Fibroblast of lung (primary cell): ENCODE data around the gene RALGPS2. TPM values are rescaled to one million over a fixed set of nuclear protein-coding genes. Genes with fewer than 3 reads are reported as not detected.

Experiments
- DNase-seq, 2 donors: peaks; one replicate each; pipeline versions ENCODE4 v3.0.0 to v3.0.0-alpha.2; 2010; ENCODE audit warnings: low read depth in 2 of 2
- H2AFZ ChIP-seq: 2 replicates; pipeline ENCODE4 v1.5.1; 2012; ENCODE audit warnings: low read length, control low read depth, inconsistent platforms
- H3K27ac ChIP-seq: 2 replicates; pipeline ENCODE4 v1.5.1; 2011; ENCODE audit warnings: low read length, control low read depth; ENCODE audit not compliant: insufficient read depth
- H3K27me3 ChIP-seq: 2 replicates; pipeline ENCODE4 v1.5.1; 2011; ENCODE audit warnings: mild to moderate bottlenecking, low read length; ENCODE audit not compliant: control insufficient read depth, insufficient read depth
- H3K36me3 ChIP-seq: 2 replicates; pipeline ENCODE4 v1.5.1; 2011; ENCODE audit warnings: low read length; ENCODE audit not compliant: control insufficient read depth, insufficient read depth
- H3K4me1 ChIP-seq: 2 replicates; pipeline ENCODE4 v1.5.1; 2011; ENCODE audit warnings: low read length; ENCODE audit not compliant: control insufficient read depth, insufficient read depth; ENCODE audit errors: extremely low read depth
- H3K4me2 ChIP-seq: 2 replicates; pipeline ENCODE4 v1.5.1; 2011; ENCODE audit warnings: low read length, control low read depth; ENCODE audit not compliant: insufficient read depth; ENCODE audit errors: extremely low read depth
- H3K4me3 ChIP-seq, 4 experiments: fragments of 200-600 bp in 1 of 4; sonication (generic) in 1 of 4; replicated peaks in 1 of 4; 2 replicates each; pipeline ENCODE4 v1.5.1; 2011 to 2016; ENCODE audit warnings: low read length in 4 of 4, low read depth in 3 of 4, mild to moderate bottlenecking in 3 of 4, control low read depth in 2 of 4, inconsistent platforms in 1 of 4, mixed read lengths in 1 of 4; ENCODE audit not compliant: insufficient read depth in 1 of 4; ENCODE audit errors: control extremely low read depth in 1 of 4
- H3K79me2 ChIP-seq: 2 replicates; pipeline ENCODE4 v1.5.1; 2012; ENCODE audit warnings: mild to moderate bottlenecking, low read length, inconsistent platforms; ENCODE audit not compliant: control insufficient read depth, insufficient read depth
- H3K9ac ChIP-seq: 2 replicates; pipeline ENCODE4 v1.5.1; 2011; ENCODE audit warnings: mild to moderate bottlenecking, low read length, control low read depth; ENCODE audit not compliant: insufficient read depth
- H3K9me3 ChIP-seq: 2 replicates; pipeline ENCODE4 v1.5.1; 2012; ENCODE audit warnings: low read depth, low read length; ENCODE audit not compliant: control insufficient read depth, insufficient read depth
- H4K20me1 ChIP-seq: 2 replicates; pipeline ENCODE4 v1.5.1; 2011; ENCODE audit warnings: low read length; ENCODE audit not compliant: control insufficient read depth, insufficient read depth; ENCODE audit errors: extremely low read depth
- CTCF ChIP-seq, 2 donors: IDR thresholded peaks in 1 of 2; conservative IDR thresholded peaks in 1 of 2; 1 replicate in 1 of 2; 2 replicates in 1 of 2; pipeline ENCODE4 v1.5.1; 2011 to 2012; ENCODE audit warnings: low read length in 2 of 2, control low read depth in 1 of 2, inconsistent platforms in 1 of 2, low read depth in 1 of 2, mild to moderate bottlenecking in 1 of 2
- EZH2 ChIP-seq: IDR thresholded peaks from 2 replicates; pipeline ENCODE4 v1.5.1; 2012; ENCODE audit warnings: low read length, control low read depth, mild to moderate bottlenecking; ENCODE audit errors: missing control alignments
- polyA plus RNA-seq, 2 donors: library from polyadenylated mRNA; depleted of rRNA in 1 of 2; stranded (reverse) in 1 of 2; unstranded in 1 of 2; fragments of >200 nt; gene quantifications; 2 replicates each; pipeline ENCODE4 v1.2.1, GENCODE V29; 2011 to 2012; ENCODE audit warnings: missing spikeins in 1 of 2
- total RNA-seq: library from RNA; depleted of rRNA; stranded (reverse); fragments of >200 nt; gene quantifications from 2 replicates; pipeline ENCODE4 v1.2.1, GENCODE V29; 2014

RALGPS2 gene
- total and polyA plus RNA-seq, 2 donors (not counting 1 experiment from before 2014, with no cell fraction given), result 53.8 to 69.7 TPM

GRCh38 chr1:178954325-178954690 lies 229.3 kb downstream of the RALGPS2 start:
- TF ChIP-seq EZH2 (no peak), CTCF (conservative IDR thresholded peaks at IDR 0.05 in 1 of 2, IDR thresholded peaks at IDR 0.05 in 1 of 2; ENCODE audit: low read depth in 1 of 2, low read length in 2 of 2) (no peak)
- no peak for DNase-seq
- Histone ChIP-seq H3K27me3 (no peaks in the 10 kb centered on the region), H3K4me2 (no peak overlapping the region), H3K27ac (no peak overlapping the region), H4K20me1 (no peaks in the 10 kb centered on the region), H3K9ac (no peak overlapping the region), H3K79me2 (no peaks in the 10 kb centered on the region), H3K9me3 (no peaks in the 10 kb centered on the region), H3K36me3 (no peaks in the 10 kb centered on the region), H3K4me1 (no peaks in the 10 kb centered on the region), H3K4me3 (no peak overlapping the region), H2AFZ (no peak overlapping the region)

DNA sequence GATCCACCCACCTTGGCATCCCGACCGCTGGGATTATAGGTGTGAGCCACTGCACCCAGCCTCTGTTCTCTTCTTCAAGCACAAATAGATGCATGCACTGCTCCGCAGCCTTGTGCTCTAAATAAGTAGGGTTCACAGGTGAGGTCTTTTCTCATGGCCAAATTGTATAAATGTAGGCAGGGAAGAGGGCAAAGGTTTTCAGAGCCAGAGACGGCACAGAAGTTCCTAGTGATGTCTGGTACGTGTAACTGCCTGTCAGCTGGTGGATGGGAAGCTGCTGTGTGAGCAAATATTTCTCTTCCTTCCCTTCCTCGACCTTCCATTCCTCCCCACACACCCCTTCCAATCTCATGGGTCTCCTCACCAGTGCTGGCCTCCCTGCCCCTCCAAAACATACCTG lies 229.9 kb downstream of the RALGPS2 start:
- Histone ChIP-seq H3K27ac (no peak overlapping the region), H3K9ac (no peak overlapping the region), H3K4me3 (no peak overlapping the region), H3K27me3 (no peaks in the 10 kb centered on the region), H2AFZ (no peak overlapping the region), H3K36me3 (no peaks in the 10 kb centered on the region), H3K9me3 (no peaks in the 10 kb centered on the region), H4K20me1 (no peaks in the 10 kb centered on the region), H3K79me2 (no peaks in the 10 kb centered on the region), H3K4me2 (no peak overlapping the region), H3K4me1 (no peaks in the 10 kb centered on the region)
- TF ChIP-seq EZH2 (no peak), CTCF (conservative IDR thresholded peaks at IDR 0.05 in 1 of 2, IDR thresholded peaks at IDR 0.05 in 1 of 2; ENCODE audit: low read depth in 1 of 2, low read length in 2 of 2) (no peak)
- no peak for DNase-seq

DNA sequence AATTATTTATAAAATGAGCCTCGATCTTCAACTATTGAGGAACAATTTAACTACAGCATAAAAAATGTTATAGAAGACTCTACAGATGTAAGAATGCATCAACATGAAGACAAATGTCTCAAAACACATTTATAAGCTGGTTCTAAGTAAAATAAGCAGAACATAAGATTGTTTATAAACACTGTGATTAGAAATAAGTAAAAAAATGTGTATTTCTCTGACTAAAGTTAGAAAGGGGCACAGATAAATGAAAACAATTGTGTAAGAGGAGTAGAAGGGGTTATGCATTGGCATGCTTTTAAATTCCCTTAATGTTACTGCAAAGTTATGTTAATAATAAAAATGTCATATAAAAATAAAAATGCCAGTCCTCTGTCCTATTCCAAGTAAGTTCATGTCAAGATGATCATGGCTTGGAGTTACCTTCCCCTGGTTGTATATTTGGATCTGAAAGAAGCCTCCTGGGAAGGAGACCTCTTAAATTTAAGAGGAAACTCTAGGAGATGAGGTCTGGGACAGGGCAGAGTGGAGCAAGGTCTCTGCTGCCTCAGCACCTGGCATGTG lies 230.4 kb downstream of the RALGPS2 start:
- no peak overlapping the region for H3K9ac ChIP-seq
- no peak overlapping the region for H3K4me3 ChIP-seq
- H4K20me1 ChIP-seq, result no peaks in the 10 kb centered on the region
- H3K79me2 ChIP-seq, result no peaks in the 10 kb centered on the region
- H2AFZ ChIP-seq, result no peak overlapping the region
- H3K27ac ChIP-seq, result no peak overlapping the region
- DNase-seq, result no peak
- TF ChIP-seq EZH2 (no peak), CTCF (conservative IDR thresholded peaks at IDR 0.05 in 1 of 2, IDR thresholded peaks at IDR 0.05 in 1 of 2; ENCODE audit: low read depth in 1 of 2, low read length in 2 of 2) (no peak)
- H3K36me3 ChIP-seq, result no peaks in the 10 kb centered on the region
- no peak overlapping the region for H3K4me2 ChIP-seq
- H3K27me3 ChIP-seq, result no peaks in the 10 kb centered on the region
- no peaks in the 10 kb centered on the region for H3K4me1 ChIP-seq
- no peaks in the 10 kb centered on the region for H3K9me3 ChIP-seq
